GM23338 (cell line): Measurements from ENCODE around the gene ABR. TPM values are rescaled to one million over a fixed set of nuclear protein-coding genes. Genes with fewer than 3 reads are reported as not detected.
A peak's percentile ranks its signal among the peaks of the same experiment; 100 is the strongest.

Source experiments
- ATAC-seq: fragments of 200-7000 bp; cut with Tn5 transposase; 3 replicates; pipeline ENCODE4 v1.9.1; 2020
- DNase-seq: peaks from one replicate; pipeline ENCODE4 v3.0.0-alpha.2; 2015; ENCODE audit warnings: low spot score
- H2AFZ ChIP-seq: fragments of 200-600 bp; sonication (generic); 2 replicates; pipeline ENCODE4 v1.8.0; 2016; ENCODE audit warnings: antibody characterized with exemption, mild to moderate bottlenecking, moderate library complexity
- H3F3A ChIP-seq: fragments of 200-600 bp; sonication (generic); replicated peaks from 2 replicates; pipeline ENCODE4 v1.8.0; 2017; ENCODE audit warnings: antibody characterized with exemption, mixed run types, low read depth
- H3K27ac ChIP-seq: fragments of 200-600 bp; sonication (generic); 2 replicates; pipeline ENCODE4 v1.6.1; 2016; ENCODE audit warnings: low read depth
- H3K27me3 ChIP-seq: fragments of 200-600 bp; sonication (generic); 2 replicates; pipeline ENCODE4 v1.8.0; 2016; ENCODE audit warnings: mild to moderate bottlenecking, mixed run types, moderate library complexity; ENCODE audit not compliant: insufficient read depth
- H3K36me3 ChIP-seq: fragments of 200-600 bp; sonication (generic); 2 replicates; pipeline ENCODE4 v1.8.0; 2016; ENCODE audit warnings: mild to moderate bottlenecking; ENCODE audit not compliant: insufficient read depth
- H3K4me1 ChIP-seq: fragments of 200-600 bp; sonication (generic); 2 replicates; pipeline ENCODE4 v1.8.0; 2016; ENCODE audit warnings: mild to moderate bottlenecking, moderate library complexity; ENCODE audit not compliant: insufficient read depth
- H3K4me2 ChIP-seq: fragments of 200-600 bp; sonication (generic); 2 replicates; pipeline ENCODE4 v1.7.1; 2017; ENCODE audit warnings: mixed run types
- H3K4me3 ChIP-seq: fragments of 200-600 bp; sonication (generic); 2 replicates; pipeline ENCODE4 v1.6.1; 2016; ENCODE audit warnings: mixed run types
- H3K79me2 ChIP-seq: fragments of 200-600 bp; sonication (generic); replicated peaks from 2 replicates; pipeline ENCODE4 v1.8.0; 2017; ENCODE audit warnings: mild to moderate bottlenecking; ENCODE audit not compliant: insufficient read depth
- H3K9me2 ChIP-seq: fragments of 200-600 bp; sonication (generic); 2 replicates; pipeline ENCODE4 v1.8.0; 2017; ENCODE audit not compliant: insufficient read depth
- H4K20me1 ChIP-seq: fragments of 200-600 bp; sonication (generic); replicated peaks from 2 replicates; pipeline ENCODE4 v1.8.0; 2017; ENCODE audit warnings: mild to moderate bottlenecking; ENCODE audit not compliant: insufficient read depth
- H3K27ac Mint-ChIP-seq: 2 replicates; pipeline ENCODE4 v1.8.0; 2020; ENCODE audit warnings: inconsistent platforms, mild to moderate bottlenecking, moderate library complexity, mixed read lengths
- H3K27me3 Mint-ChIP-seq: 3 replicates; pipeline ENCODE4 v1.8.0; 2022; ENCODE audit warnings: low read depth, mild to moderate bottlenecking, moderate library complexity, mixed read lengths, inconsistent platforms; ENCODE audit not compliant: insufficient read depth, poor library complexity
- H3K36me3 Mint-ChIP-seq: 3 replicates; pipeline ENCODE4 v1.8.0; 2021; ENCODE audit warnings: low read depth, mild to moderate bottlenecking, inconsistent platforms, moderate library complexity, mixed read lengths
- H3K4me1 Mint-ChIP-seq: 3 replicates; pipeline ENCODE4 v1.8.0; 2020; ENCODE audit warnings: mild to moderate bottlenecking, inconsistent platforms, mixed read lengths
- H3K4me3 Mint-ChIP-seq: 3 replicates; pipeline ENCODE4 v1.8.0; 2021; ENCODE audit warnings: moderate library complexity, mild to moderate bottlenecking, inconsistent platforms, mixed read lengths
- H3K9me3 Mint-ChIP-seq: 3 replicates; pipeline ENCODE4 v1.8.0; 2020; ENCODE audit warnings: moderate library complexity, mild to moderate bottlenecking, inconsistent platforms, mixed read lengths
- CREB1 ChIP-seq: fragments of 250-450 bp; sonication (Bioruptor Pico); IDR thresholded peaks from 2 replicates; pipeline ENCODE4 v1.5.0; 2020; ENCODE audit warnings: low read depth, mild to moderate bottlenecking, moderate library complexity
- ETS1 ChIP-seq: IDR thresholded peaks from 2 replicates; pipeline ENCODE4 v1.6.1; 2016; ENCODE audit warnings: antibody characterized with exemption
- EZH2 ChIP-seq: fragments of 200-600 bp; sonication (generic); IDR thresholded peaks from one replicate; pipeline ENCODE4 v1.8.0; 2017; ENCODE audit warnings: antibody characterized with exemption, mild to moderate bottlenecking, low read depth; ENCODE audit not compliant: unreplicated experiment
- EZH2phosphoT487 ChIP-seq: fragments of 200-600 bp; sonication (generic); IDR thresholded peaks from one replicate; pipeline ENCODE4 v1.8.1; 2018; ENCODE audit warnings: antibody characterized with exemption; ENCODE audit not compliant: unreplicated experiment
- JUNB ChIP-seq: IDR thresholded peaks from one replicate; pipeline ENCODE4 v1.6.1; 2016; ENCODE audit warnings: antibody characterized with exemption; ENCODE audit not compliant: unreplicated experiment
- NANOG ChIP-seq: IDR thresholded peaks from 2 replicates; pipeline ENCODE4 v1.6.1; 2016; ENCODE audit warnings: antibody characterized with exemption, borderline replicate concordance
- POLR2AphosphoS5 ChIP-seq: IDR thresholded peaks from 2 replicates; pipeline ENCODE4 v1.6.1; 2016; ENCODE audit warnings: antibody characterized with exemption, low read depth
- STAT1 ChIP-seq: IDR thresholded peaks from one replicate; pipeline ENCODE4 v1.6.1; 2016; ENCODE audit warnings: antibody characterized with exemption; ENCODE audit not compliant: unreplicated experiment
- ZNF114 ChIP-seq: fragments of 250-450 bp; sonication (Bioruptor Pico); IDR thresholded peaks from 2 replicates; pipeline ENCODE4 v1.5.0; 2020; ENCODE audit warnings: mild to moderate bottlenecking, moderate library complexity
- ZNF331 ChIP-seq: fragments of 250-450 bp; sonication (Bioruptor Pico); IDR thresholded peaks from 2 replicates; pipeline ENCODE4 v1.5.0; 2020; ENCODE audit warnings: low read depth, mild to moderate bottlenecking, moderate library complexity
- polyA plus RNA-seq: library from polyadenylated mRNA; unstranded; fragments of >200 nt; fragmentation: Nextera tagmentation; extraction: Ambion mirVana; gene quantifications from 2 replicates; pipeline ENCODE4 v1.2.1, GENCODE V29; 2016
- total RNA-seq: library from RNA; depleted of rRNA; stranded (reverse); fragments of >200 nt; shearing (Covaris generic); gene quantifications from 2 replicates; pipeline ENCODE4 v1.2.3, GENCODE V29; 2014
- TF ChIP-seq, protein P1 (sequence below): IDR thresholded peaks from one replicate; pipeline ENCODE4 v1.6.1; 2018; ENCODE audit warnings: antibody characterized with exemption; ENCODE audit not compliant: unreplicated experiment
- TF ChIP-seq, protein P2 (sequence below), 2 experiments: fragments of 200-600 bp in 1 of 2; sonication (generic) in 1 of 2; conservative IDR thresholded peaks; 2 replicates each; pipeline versions ENCODE4 v1.5.1 to v1.6.1; 2016 to 2017; ENCODE audit warnings: antibody characterized with exemption in 2 of 2, low read depth in 2 of 2, mild to moderate bottlenecking in 2 of 2, moderate library complexity in 1 of 2

ABR gene
- total and polyA plus RNA-seq, 2 experiments from 2014 or later = 15.0 to 27.7 TPM

GRCh38 chr17:1090465-1091189, 89.2 kb downstream of the ABR start (continued):
- TF ChIP-seq, protein P1, sequence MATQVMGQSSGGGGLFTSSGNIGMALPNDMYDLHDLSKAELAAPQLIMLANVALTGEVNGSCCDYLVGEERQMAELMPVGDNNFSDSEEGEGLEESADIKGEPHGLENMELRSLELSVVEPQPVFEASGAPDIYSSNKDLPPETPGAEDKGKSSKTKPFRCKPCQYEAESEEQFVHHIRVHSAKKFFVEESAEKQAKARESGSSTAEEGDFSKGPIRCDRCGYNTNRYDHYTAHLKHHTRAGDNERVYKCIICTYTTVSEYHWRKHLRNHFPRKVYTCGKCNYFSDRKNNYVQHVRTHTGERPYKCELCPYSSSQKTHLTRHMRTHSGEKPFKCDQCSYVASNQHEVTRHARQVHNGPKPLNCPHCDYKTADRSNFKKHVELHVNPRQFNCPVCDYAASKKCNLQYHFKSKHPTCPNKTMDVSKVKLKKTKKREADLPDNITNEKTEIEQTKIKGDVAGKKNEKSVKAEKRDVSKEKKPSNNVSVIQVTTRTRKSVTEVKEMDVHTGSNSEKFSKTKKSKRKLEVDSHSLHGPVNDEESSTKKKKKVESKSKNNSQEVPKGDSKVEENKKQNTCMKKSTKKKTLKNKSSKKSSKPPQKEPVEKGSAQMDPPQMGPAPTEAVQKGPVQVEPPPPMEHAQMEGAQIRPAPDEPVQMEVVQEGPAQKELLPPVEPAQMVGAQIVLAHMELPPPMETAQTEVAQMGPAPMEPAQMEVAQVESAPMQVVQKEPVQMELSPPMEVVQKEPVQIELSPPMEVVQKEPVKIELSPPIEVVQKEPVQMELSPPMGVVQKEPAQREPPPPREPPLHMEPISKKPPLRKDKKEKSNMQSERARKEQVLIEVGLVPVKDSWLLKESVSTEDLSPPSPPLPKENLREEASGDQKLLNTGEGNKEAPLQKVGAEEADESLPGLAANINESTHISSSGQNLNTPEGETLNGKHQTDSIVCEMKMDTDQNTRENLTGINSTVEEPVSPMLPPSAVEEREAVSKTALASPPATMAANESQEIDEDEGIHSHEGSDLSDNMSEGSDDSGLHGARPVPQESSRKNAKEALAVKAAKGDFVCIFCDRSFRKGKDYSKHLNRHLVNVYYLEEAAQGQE = no peak
- TF ChIP-seq ZNF114 (CRISPR knock-in tag) = no peak
- TF ChIP-seq CREB1 (CRISPR knock-in tag) = no peak
- no peak for TF ChIP-seq JUNB
- TF ChIP-seq ZNF331 = no peak
- TF ChIP-seq, protein P2, sequence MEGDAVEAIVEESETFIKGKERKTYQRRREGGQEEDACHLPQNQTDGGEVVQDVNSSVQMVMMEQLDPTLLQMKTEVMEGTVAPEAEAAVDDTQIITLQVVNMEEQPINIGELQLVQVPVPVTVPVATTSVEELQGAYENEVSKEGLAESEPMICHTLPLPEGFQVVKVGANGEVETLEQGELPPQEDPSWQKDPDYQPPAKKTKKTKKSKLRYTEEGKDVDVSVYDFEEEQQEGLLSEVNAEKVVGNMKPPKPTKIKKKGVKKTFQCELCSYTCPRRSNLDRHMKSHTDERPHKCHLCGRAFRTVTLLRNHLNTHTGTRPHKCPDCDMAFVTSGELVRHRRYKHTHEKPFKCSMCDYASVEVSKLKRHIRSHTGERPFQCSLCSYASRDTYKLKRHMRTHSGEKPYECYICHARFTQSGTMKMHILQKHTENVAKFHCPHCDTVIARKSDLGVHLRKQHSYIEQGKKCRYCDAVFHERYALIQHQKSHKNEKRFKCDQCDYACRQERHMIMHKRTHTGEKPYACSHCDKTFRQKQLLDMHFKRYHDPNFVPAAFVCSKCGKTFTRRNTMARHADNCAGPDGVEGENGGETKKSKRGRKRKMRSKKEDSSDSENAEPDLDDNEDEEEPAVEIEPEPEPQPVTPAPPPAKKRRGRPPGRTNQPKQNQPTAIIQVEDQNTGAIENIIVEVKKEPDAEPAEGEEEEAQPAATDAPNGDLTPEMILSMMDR (conservative IDR thresholded peaks at IDR 0.05; ENCODE audit: low read depth in 2 of 2) = no peak

DNA sequence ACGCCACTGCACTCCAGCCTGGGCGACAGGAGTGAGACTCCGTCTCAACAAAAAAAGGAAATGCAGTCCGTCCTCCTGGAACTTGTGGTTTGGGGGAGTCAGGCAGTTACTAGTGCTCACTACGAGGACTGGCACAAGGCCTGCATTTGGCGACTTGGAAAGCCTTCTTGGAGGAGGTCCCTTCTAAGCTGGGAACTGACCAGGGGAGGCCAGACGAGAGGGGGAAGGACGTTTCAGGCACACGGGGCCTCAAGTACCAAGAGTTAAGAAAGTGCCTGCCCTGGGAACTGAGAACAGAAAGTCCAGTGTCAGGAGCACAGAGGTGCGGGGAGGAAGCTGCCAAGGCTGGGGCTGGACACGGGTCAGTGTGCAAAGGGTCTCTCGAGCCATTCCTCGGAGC, 89.9 kb downstream of the ABR start:
- no peaks in the 10 kb centered on the region for H3K9me2 ChIP-seq
- no peaks in the 10 kb centered on the region for H3K36me3 ChIP-seq
- Mint-ChIP-seq H3K27me3 (peaks cover 10% of the 10 kb centered on the region), H3K27ac (peak overlapping the region; percentile 46; the same call in 1 of the 2 replicates), H3K9me3 (no peaks in the 10 kb centered on the region), H3K4me3 (no peak overlapping the region), H3K36me3 (peaks cover 5% of the 10 kb centered on the region; the same call in 1 of the 3 replicates), H3K4me1 (peaks cover 11% of the 10 kb centered on the region; the same call in 2 of the 3 replicates)
- H3F3A ChIP-seq = no peaks in the 10 kb centered on the region
- no peaks in the 10 kb centered on the region for H3K27me3 ChIP-seq
- no peak for DNase-seq
- ATAC-seq = no peak
- H3K79me2 ChIP-seq = no peaks in the 10 kb centered on the region
- no peak overlapping the region for H2AFZ ChIP-seq
- H3K4me2 ChIP-seq = no peak overlapping the region
- no peak overlapping the region for H3K4me3 ChIP-seq
- H3K4me1 ChIP-seq = no peaks in the 10 kb centered on the region
- no peaks in the 10 kb centered on the region; the same call in 1 of the 2 replicates for H4K20me1 ChIP-seq
- H3K27ac ChIP-seq = no peak overlapping the region
- no peak for TF ChIP-seq CREB1 (CRISPR knock-in tag)
- no peak for TF ChIP-seq POLR2AphosphoS5
- TF ChIP-seq, protein P1 = no peak
- TF ChIP-seq ZNF331 = no peak
- TF ChIP-seq ZNF114 (CRISPR knock-in tag) = no peak
- no peak for TF ChIP-seq ETS1
- TF ChIP-seq JUNB = no peak
- no peak for TF ChIP-seq EZH2
- TF ChIP-seq, protein P2 (conservative IDR thresholded peaks at IDR 0.05; ENCODE audit: low read depth in 2 of 2) = no peak
- TF ChIP-seq NANOG = no peak
- TF ChIP-seq EZH2phosphoT487 = no peak
- no peak for TF ChIP-seq STAT1
